Mesenchymal stem cell (in vitro differentiated cells and primary cell): ENCODE measurements around the gene INPP4A.

Source experiments
- DNase-seq: peaks from one replicate; pipeline ENCODE4 v3.0.0-alpha.2; 2013
- H2AFZ ChIP-seq: one replicate; pipeline ENCODE4 v1.6.1; 2013; ENCODE audit warnings: low read depth, mild to moderate bottlenecking, control low read depth, inconsistent platforms, low read length, moderate library complexity
- H2AK5ac ChIP-seq: 2 replicates; pipeline ENCODE4 v1.6.1; 2013; ENCODE audit warnings: low read length, moderate library complexity, mild to moderate bottlenecking, inconsistent platforms; ENCODE audit not compliant: severe bottlenecking
- H2BK120ac ChIP-seq: one replicate; pipeline ENCODE4 v1.6.1; 2013; ENCODE audit warnings: low read depth, mild to moderate bottlenecking, inconsistent platforms, low read length, moderate library complexity
- H2BK12ac ChIP-seq, 2 experiments: one replicate each; pipeline ENCODE4 v1.6.1; 2013; ENCODE audit warnings: inconsistent platforms in 2 of 2, low read length in 2 of 2, mild to moderate bottlenecking in 2 of 2, moderate library complexity in 2 of 2, control low read depth in 1 of 2
- H2BK15ac ChIP-seq: one replicate; pipeline ENCODE4 v1.6.1; 2013; ENCODE audit warnings: mild to moderate bottlenecking, low read depth, inconsistent platforms; ENCODE audit not compliant: poor library complexity, severe bottlenecking
- H2BK5ac ChIP-seq: 2 replicates; pipeline ENCODE4 v1.6.1; 2013; ENCODE audit warnings: low read depth, mild to moderate bottlenecking, low read length, control low read depth, inconsistent platforms; ENCODE audit not compliant: poor library complexity, severe bottlenecking
- H3K14ac ChIP-seq, 2 experiments: one replicate each; pipeline ENCODE4 v1.6.1; 2013; ENCODE audit warnings: inconsistent platforms in 2 of 2, low read length in 2 of 2, control low read depth in 1 of 2, mild to moderate bottlenecking in 1 of 2, moderate library complexity in 1 of 2
- H3K18ac ChIP-seq, 2 experiments: one replicate each; pipeline ENCODE4 v1.6.1; 2013; ENCODE audit warnings: inconsistent platforms in 2 of 2, low read length in 2 of 2, control low read depth in 1 of 2, low read depth in 1 of 2, mild to moderate bottlenecking in 1 of 2
- H3K23ac ChIP-seq, 2 experiments: one replicate each; pipeline ENCODE4 v1.6.1; 2013; ENCODE audit warnings: inconsistent platforms in 2 of 2, low read length in 2 of 2, mild to moderate bottlenecking in 2 of 2, moderate library complexity in 2 of 2, control low read depth in 1 of 2
- H3K27ac ChIP-seq: 2 replicates; pipeline ENCODE4 v1.5.1; 2013; ENCODE audit warnings: mild to moderate bottlenecking, moderate library complexity, low read length, control low read depth, inconsistent platforms; ENCODE audit not compliant: poor library complexity, severe bottlenecking
- H3K27me3 ChIP-seq, 2 experiments: 2 replicates each; pipeline versions ENCODE4 v1.6.1 to v1.7.0; 2013; ENCODE audit warnings: low read length in 2 of 2, mild to moderate bottlenecking in 2 of 2, moderate library complexity in 2 of 2, control low read depth in 1 of 2, inconsistent platforms in 1 of 2; ENCODE audit not compliant: control insufficient read depth in 1 of 2, insufficient read depth in 1 of 2
- H3K36me3 ChIP-seq, 2 experiments: 2 replicates each; pipeline versions ENCODE4 v1.6.1 to v1.7.0; 2013; ENCODE audit warnings: low read length in 2 of 2, control low read depth in 1 of 2, inconsistent platforms in 1 of 2, low read depth in 1 of 2, mild to moderate bottlenecking in 1 of 2; ENCODE audit not compliant: insufficient read depth in 2 of 2, control insufficient read depth in 1 of 2
- H3K4ac ChIP-seq, 2 experiments: one replicate each; pipeline ENCODE4 v1.6.1; 2013; ENCODE audit warnings: inconsistent platforms in 2 of 2, low read length in 2 of 2, mild to moderate bottlenecking in 2 of 2, moderate library complexity in 2 of 2, control low read depth in 1 of 2, low read depth in 1 of 2
- H3K4me1 ChIP-seq: 2 replicates; pipeline ENCODE4 v1.6.1; 2013; ENCODE audit warnings: low read depth, low read length, control low read depth; ENCODE audit not compliant: control insufficient read depth, insufficient read depth
- H3K4me2 ChIP-seq: 2 replicates; pipeline ENCODE4 v1.6.1; 2013; ENCODE audit warnings: low read length, mild to moderate bottlenecking, inconsistent platforms; ENCODE audit not compliant: poor library complexity, severe bottlenecking
- H3K4me3 ChIP-seq, 2 experiments: 2 replicates each; pipeline versions ENCODE4 v1.5.1 to v1.7.0; 2013; ENCODE audit warnings: low read length in 2 of 2, mild to moderate bottlenecking in 2 of 2, control low read depth in 1 of 2, low read depth in 1 of 2; ENCODE audit not compliant: insufficient read depth in 1 of 2
- H3K79me1 ChIP-seq: replicated peaks from 2 replicates; pipeline ENCODE4 v1.6.1; 2013; ENCODE audit warnings: mild to moderate bottlenecking, control low read depth, low read length, inconsistent platforms; ENCODE audit not compliant: poor library complexity, severe bottlenecking
- H3K9ac ChIP-seq: 2 replicates; pipeline ENCODE4 v1.7.0; 2013; ENCODE audit warnings: mild to moderate bottlenecking, low read length, moderate library complexity
- H3K9me3 ChIP-seq: 2 replicates; pipeline ENCODE4 v1.7.0; 2013; ENCODE audit warnings: mild to moderate bottlenecking, low read length; ENCODE audit not compliant: control insufficient read depth
- H4K8ac ChIP-seq: one replicate; pipeline ENCODE4 v1.6.1; 2013; ENCODE audit warnings: inconsistent platforms, mild to moderate bottlenecking, low read length, moderate library complexity
- H4K91ac ChIP-seq: one replicate; pipeline ENCODE4 v1.6.1; 2013; ENCODE audit warnings: mild to moderate bottlenecking, low read length, inconsistent platforms
- WGBS: methylation state at CpG from one replicate; pipeline ENCODE4 v1.1.7; 2013; ENCODE audit warnings: mixed read lengths; 5-methylcytosine and 5-hydroxymethylcytosine counted together

INPP4A gene

DNA sequence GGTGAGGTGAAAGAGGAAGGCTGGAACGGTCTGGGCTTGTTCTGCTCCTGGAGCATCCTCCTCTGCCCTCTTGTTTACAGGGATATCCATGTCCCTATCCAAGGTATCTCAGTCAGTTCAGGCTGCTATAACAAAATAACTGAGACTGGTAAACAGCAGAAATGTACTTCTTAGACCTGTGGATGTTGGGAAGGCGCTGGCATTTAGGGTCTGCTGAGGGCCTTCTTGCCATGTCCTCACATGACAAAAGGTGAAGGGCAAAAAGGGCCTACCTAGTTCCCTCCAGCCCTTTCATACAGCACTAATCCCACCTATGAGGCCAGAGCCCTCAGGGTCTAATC, 65.6 kb downstream of the INPP4A start:
- no peak overlapping the region for H4K91ac ChIP-seq
- no peak overlapping the region for H3K14ac ChIP-seq
- no peak overlapping the region for H3K27ac ChIP-seq
- H2AFZ ChIP-seq = no peak overlapping the region
- H3K18ac ChIP-seq = no peak overlapping the region
- H3K23ac ChIP-seq = no peak overlapping the region
- no peak overlapping the region for H3K9ac ChIP-seq
- H4K8ac ChIP-seq = no peak overlapping the region
- peaks cover 0 to 4% of the 10 kb centered on the region in 2 experiments for H3K36me3 ChIP-seq
- H3K27me3 ChIP-seq = no peaks in the 10 kb centered on the region
- H2BK120ac ChIP-seq = no peak overlapping the region
- no peak overlapping the region for H2BK15ac ChIP-seq
- no peaks in the 10 kb centered on the region for H3K9me3 ChIP-seq
- peaks cover 36% of the 10 kb centered on the region for H3K79me1 ChIP-seq
- no peak overlapping the region for H3K4me2 ChIP-seq
- H3K4me1 ChIP-seq = peaks cover 2% of the 10 kb centered on the region
- H2BK5ac ChIP-seq = no peak overlapping the region
- no peak overlapping the region for H2BK12ac ChIP-seq
- no peak overlapping the region for H2AK5ac ChIP-seq
- WGBS = 92% methylated on average over 2 of the region's 2 CpGs
- no peak for DNase-seq
- H3K4ac ChIP-seq = no peak overlapping the region
- no peak overlapping the region for H3K4me3 ChIP-seq

DNA sequence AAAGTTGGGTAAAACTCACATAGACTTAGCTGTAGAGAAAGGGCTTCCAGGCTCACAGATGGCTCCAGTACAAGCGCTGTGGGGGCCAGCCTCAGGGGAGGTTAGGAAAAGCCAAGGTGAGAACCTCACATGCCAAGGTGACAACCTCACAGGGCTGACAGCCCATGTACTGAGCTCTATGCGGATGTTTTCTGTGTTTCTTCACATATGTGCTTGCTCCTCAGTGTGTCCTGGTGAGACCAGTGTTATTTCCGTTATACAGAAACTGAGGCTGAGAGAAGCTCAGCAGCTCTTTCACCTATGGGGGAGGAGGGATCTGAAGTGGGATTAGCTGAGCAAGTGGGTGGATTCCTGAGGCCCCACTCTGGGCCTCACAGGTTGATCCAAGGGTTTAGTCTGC, 67.3 kb downstream of the INPP4A start:
- no peak overlapping the region for H4K91ac ChIP-seq
- H3K9me3 ChIP-seq = no peaks in the 10 kb centered on the region
- no peak overlapping the region for H3K23ac ChIP-seq
- H2AK5ac ChIP-seq = no peak overlapping the region
- no peak overlapping the region for H3K18ac ChIP-seq
- H3K4me1 ChIP-seq = peaks cover 5% of the 10 kb centered on the region
- no peak overlapping the region for H2BK12ac ChIP-seq
- no peak overlapping the region for H3K4me3 ChIP-seq
- H2BK5ac ChIP-seq = no peak overlapping the region
- H3K4me2 ChIP-seq = no peak overlapping the region
- H2BK15ac ChIP-seq = no peak overlapping the region
- peaks cover 42% of the 10 kb centered on the region for H3K79me1 ChIP-seq
- H2AFZ ChIP-seq = no peak overlapping the region
- 100% methylated on average over 3 of the region's 3 CpGs for WGBS
- DNase-seq = no peak
- no peak overlapping the region for H3K9ac ChIP-seq
- no peak overlapping the region for H3K27ac ChIP-seq
- no peak overlapping the region for H2BK120ac ChIP-seq
- no peak overlapping the region for H4K8ac ChIP-seq
- no peak overlapping the region for H3K14ac ChIP-seq
- H3K36me3 ChIP-seq = peaks cover 0 to 4% of the 10 kb centered on the region in 2 experiments
- no peaks in the 10 kb centered on the region for H3K27me3 ChIP-seq
- no peak overlapping the region for H3K4ac ChIP-seq

DNA sequence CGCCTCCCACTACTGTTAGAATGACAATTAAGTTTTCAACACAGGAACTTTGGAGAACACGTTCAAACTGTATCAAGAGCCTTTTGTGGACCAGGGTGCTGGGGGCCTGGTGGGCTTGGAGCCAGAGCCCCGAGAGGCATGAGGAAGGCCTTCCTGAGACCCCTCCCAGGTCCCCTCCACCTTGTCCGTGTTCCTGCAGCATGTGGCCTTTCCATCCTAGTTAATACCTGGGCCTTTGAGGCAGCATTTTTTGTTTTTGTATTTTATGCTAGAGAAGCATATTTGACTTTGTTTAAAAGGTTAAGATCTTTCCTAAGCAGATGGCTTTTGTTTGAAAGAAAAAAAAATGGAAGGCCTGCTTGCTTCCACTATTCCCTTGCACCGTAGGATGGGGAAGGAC, 68.0 kb downstream of the INPP4A start:
- no peak overlapping the region for H4K8ac ChIP-seq
- no peak overlapping the region for H3K27ac ChIP-seq
- H2BK12ac ChIP-seq = no peak overlapping the region
- 96% methylated on average over 5 of the region's 5 CpGs for WGBS
- H3K18ac ChIP-seq = no peak overlapping the region
- H2BK5ac ChIP-seq = no peak overlapping the region
- no peak overlapping the region for H3K4ac ChIP-seq
- no peak overlapping the region for H2AK5ac ChIP-seq
- H3K23ac ChIP-seq = no peak overlapping the region
- H3K27me3 ChIP-seq = no peaks in the 10 kb centered on the region
- H3K4me3 ChIP-seq = no peak overlapping the region
- no peak overlapping the region for H3K9ac ChIP-seq
- no peak for DNase-seq
- no peak overlapping the region for H3K4me2 ChIP-seq
- H3K9me3 ChIP-seq = no peaks in the 10 kb centered on the region
- no peak overlapping the region for H2BK120ac ChIP-seq
- no peak overlapping the region for H3K14ac ChIP-seq
- peaks cover 0 to 3% of the 10 kb centered on the region in 2 experiments for H3K36me3 ChIP-seq
- peaks cover 42% of the 10 kb centered on the region for H3K79me1 ChIP-seq
- no peak overlapping the region for H2BK15ac ChIP-seq
- no peak overlapping the region for H2AFZ ChIP-seq
- peaks cover 5% of the 10 kb centered on the region for H3K4me1 ChIP-seq
- no peak overlapping the region for H4K91ac ChIP-seq

DNA sequence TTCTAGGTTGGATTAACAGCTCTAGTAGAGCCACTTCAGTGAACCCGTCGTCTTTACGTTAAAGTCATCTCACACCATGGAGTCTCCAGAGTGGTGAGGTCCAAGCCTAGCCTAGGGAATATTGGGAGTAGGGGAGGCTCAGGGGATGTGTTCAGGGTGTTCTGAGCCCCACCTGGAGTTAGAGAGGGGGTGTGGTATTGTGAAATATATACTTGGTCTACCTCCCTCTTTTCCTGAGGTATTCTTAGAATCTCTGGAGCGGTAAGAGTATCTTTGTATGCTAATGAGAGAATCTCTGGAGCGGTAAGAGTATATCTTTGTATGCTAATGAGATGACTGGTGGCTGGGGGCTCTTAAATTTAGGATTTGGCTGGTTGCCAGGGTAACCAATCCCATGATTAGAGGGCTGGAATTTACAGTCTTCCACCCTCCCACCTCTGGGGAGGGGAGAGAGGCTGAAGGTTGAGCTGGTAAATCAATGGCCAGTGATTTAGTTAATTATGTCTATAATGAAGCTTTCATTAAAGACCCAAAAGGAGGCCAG, 69.5 kb downstream of the INPP4A start:
- no peaks in the 10 kb centered on the region for H3K9me3 ChIP-seq
- no peak overlapping the region for H4K8ac ChIP-seq
- whole genome bisulfite sequencing = 97% methylated on average over 5 of the region's 5 CpGs
- H3K4me3 ChIP-seq = no peak overlapping the region
- peaks cover 0 to 4% of the 10 kb centered on the region in 2 experiments for H3K36me3 ChIP-seq
- H3K4ac ChIP-seq = no peak overlapping the region
- H3K4me1 ChIP-seq = peaks cover 10% of the 10 kb centered on the region
- no peak overlapping the region for H3K23ac ChIP-seq
- no peak overlapping the region for H2BK5ac ChIP-seq
- no peak overlapping the region for H3K14ac ChIP-seq
- H2AFZ ChIP-seq = no peak overlapping the region
- H3K18ac ChIP-seq = no peak overlapping the region
- H3K79me1 ChIP-seq = peaks cover 44% of the 10 kb centered on the region
- no peak overlapping the region for H2AK5ac ChIP-seq
- H4K91ac ChIP-seq = no peak overlapping the region
- H3K27me3 ChIP-seq = no peaks in the 10 kb centered on the region
- no peak overlapping the region for H3K27ac ChIP-seq
- H2BK12ac ChIP-seq = no peak overlapping the region
- H3K9ac ChIP-seq = no peak overlapping the region
- no peak for DNase-seq
- H3K4me2 ChIP-seq = no peak overlapping the region
- no peak overlapping the region for H2BK120ac ChIP-seq
- H2BK15ac ChIP-seq = no peak overlapping the region
